NCI-H748 (cell line): Measurements from ENCODE around the gene FBN3.
"Not testable (repeated sequence)": the region's sequence is repeated elsewhere in the genome, so short reads cannot be mapped to it uniquely, and the experiment has no call there.

Experiments used
- DNase-seq: peaks from one replicate; lab custom pipeline; 2025; ENCODE audit not compliant: unreplicated experiment; lab: John Stamatoyannopoulos, UW

Gene FBN3

DNA sequence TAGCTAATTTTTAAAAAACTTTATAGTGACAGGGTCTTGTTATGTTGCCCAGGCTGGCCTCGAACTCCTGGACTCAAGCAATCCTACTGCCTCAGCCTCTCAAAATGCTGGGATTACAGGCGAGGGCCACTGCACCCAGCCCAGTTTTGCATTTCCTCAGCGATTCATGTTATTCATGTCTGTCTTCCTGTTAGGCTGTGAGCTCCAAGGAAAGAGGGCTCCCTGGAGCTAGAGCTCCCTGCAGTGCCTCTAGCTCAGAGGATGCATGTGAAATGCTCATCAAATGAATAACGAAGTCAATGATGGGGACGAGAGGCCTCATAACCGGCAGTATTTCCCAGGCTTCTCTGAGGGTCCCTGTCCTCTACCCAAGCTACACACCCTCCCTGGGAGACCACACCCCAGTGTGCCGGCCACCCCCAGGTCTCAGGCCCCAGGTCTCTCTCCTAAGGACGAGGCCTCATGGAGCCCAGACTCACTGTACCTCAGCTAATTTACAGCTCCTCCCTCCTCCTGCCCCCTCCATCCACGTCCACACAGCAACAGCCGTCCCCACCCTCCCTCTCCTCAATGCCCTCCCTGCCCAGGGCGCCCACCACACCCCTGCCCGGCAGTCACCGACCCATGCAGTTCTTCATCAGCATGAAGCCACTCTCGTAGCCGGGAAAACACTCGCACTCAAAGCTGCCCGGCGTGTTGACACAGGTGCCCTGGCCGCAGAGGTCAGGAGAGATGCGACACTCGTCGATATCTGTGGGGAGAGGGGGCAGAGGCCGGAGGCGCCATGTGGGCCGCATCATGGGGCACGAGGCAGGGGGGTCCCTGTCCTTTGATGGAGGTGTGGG lies 28.5 kb downstream of the FBN3 start:
- peak; percentile 9 for DNase-seq

DNA sequence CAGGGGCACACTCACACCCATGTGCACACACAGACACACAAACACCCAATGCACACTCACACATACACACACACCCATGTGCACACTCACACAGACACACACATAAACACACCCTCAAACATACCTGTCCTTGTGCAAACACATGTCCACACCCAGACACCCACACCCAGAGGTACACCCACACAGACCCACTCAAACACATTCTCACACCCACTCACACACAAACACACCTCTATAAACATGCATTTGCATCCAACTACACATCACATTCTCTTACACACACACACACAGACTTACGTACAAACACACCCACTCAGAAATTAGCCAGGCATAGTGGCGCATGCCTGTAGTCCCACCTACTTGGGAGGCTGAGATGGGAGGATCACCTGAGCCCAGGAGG lies 31.4 kb downstream of the FBN3 start:
- no peak for DNase-seq

DNA sequence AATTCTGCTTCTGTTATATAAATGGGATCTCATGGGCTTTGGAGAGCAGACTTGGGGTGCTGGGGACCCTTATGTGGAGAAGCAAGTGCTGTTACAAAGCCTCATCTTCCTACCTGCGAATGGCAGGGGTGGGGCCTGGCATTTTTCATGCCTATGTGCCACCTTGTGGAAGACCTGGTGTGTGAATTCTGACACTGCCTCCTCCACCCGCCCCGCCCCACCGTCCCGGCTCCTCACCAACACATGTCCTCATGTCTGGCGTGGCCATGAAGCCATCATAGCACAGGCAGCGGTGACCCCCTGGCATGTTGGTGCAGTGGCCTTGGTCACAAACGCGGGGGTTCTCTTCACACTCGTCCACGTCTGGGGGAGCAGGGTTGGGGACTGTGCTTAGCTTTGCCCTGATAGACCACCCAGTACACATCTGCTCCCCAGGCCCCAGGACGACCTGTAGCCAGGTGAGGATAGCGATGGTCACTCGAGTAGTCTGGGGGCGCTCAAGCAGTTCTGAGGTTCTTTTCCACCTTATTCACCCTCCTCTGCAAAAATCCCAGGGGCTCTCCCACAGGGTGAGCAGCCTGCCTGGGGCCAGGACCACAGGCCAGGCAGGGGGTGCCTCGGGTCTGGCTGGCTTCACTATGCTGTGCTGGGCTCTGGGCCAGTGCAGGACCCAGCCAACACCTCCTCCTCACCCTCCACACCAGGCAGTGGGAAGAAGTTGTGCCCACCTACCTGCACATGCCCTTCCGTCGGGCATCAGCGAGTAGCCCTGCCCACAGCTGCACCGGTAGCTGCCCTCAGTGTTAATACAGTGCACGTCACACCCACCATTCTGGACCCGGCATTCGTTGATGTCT lies 32.7 kb downstream of the FBN3 start:
- no peak for DNase-seq

DNA sequence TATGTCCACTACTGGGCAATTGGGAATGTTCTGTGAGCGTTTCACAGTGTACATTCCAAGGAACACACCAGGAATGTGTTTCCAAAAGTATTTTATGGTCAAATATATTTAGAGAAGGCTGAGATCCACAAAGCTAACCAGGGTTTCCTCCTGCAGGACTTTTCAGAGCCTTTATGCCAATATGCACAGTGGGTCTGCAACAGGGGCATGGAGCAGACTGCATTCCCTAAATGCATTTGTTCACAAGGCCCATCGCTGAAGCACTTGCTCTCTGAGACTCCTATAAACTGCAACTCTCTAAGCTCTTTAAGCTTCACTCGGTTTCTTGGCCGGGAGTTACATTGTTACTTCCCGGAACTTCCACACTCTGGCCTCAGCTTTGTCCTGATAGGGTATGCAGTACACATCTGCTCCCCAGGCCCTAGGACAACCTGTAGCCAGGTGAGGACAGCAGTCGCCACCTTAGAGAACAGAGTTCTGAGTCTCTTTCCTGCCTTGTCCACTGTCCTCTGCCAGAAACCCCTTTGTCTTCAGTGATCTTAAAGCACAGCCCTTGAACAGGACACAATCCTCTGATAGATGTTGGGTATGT lies 33.5 kb downstream of the FBN3 start:
- DNase-seq: no peak

DNA sequence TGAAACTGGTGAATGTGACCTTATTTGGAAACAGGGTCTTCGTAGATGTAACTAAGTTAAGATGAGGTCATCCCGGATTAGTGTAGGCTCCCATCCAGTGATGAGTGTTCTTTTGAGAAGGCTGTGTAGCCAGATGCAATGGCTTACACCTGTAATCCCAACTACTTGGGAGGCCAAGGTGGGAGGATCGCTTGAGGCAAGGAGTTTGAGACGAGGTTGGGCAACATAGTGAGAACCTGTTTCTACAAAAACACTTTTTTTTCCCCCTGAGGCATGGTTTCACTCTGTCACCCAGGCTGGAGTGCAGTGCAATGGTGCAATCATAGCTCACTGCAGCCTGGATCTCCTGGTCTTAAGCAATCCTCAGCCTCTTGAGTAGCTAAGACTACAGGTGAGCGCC lies 36.4 kb downstream of the FBN3 start:
- no peak for DNase-seq

DNA sequence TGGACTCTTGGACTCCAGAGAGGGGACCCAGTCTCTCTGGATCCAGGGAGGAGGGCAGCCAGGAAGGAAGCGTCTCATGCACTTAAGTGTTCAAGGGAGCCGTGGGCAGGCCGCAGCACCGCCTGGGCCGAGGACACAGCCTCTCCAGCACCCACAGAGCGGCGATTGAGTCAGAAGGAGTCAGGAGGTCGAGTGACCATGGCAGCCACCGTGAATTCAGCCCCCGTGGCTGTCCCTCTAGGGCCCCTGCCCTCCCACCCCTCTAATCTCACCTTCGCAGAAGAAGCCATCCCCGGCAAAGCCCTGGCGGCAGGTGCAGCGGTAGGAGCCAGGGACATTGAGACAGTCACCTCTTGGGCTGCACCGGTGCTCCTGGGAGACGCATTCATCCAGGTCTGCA lies 38.0 kb downstream of the FBN3 start:
- no peak for DNase-seq

DNA sequence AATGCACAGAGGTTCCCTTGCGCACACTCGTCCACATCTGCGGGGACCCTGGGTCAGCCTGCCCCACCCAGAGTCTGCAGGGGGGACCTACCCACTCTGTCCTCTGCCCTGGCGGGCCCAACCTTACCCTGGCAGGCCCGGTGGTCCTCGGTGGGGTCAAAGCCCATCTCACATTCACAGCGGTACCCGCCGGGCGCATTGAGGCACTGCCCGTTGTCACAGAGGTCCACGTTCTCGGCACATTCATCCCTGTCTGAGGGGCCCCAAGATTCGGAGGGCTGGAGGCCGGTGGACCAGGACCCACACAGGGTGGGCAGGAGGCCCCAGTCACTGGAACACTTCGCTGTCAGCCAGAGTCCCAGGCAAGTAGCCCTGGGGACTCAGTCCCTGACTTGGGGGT lies 38.5 kb downstream of the FBN3 start:
- no peak for DNase-seq

DNA sequence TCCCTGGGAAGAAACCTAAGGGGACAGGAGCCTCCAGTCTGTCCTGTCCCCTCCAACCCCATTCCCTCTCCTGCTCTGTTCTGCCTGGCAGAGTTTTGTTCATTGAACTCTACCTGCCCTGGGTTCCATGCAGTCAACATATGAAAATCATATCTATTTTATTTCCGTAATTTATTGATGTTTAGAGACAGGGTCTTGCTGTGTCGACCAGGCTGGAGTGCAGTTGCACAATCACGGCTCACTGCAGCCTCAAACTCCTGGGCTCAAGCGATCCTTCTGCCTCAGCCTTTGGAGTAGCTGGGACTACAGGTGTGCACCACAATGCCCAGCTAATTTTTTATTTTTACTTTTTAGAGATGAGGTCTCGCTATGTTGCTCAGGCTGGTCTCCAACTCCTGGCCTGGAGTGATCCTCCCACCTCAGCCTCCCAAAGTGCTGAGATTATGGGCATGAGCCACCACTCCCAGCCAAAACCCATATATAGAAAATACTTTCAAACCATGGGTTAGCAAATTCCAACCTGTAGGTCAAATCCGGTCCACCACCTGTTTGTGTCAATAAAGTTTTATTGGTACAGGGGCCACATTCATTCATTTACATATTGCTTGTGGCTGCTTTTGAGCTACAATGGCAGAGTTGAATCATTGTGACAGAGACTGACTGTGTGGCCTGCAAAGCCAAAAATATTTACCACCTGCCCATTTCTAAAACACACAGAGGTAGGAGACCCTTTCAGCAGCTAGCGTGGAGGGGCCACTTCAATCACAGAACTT lies 39.3 kb downstream of the FBN3 start:
- DNase-seq: no peak

DNA sequence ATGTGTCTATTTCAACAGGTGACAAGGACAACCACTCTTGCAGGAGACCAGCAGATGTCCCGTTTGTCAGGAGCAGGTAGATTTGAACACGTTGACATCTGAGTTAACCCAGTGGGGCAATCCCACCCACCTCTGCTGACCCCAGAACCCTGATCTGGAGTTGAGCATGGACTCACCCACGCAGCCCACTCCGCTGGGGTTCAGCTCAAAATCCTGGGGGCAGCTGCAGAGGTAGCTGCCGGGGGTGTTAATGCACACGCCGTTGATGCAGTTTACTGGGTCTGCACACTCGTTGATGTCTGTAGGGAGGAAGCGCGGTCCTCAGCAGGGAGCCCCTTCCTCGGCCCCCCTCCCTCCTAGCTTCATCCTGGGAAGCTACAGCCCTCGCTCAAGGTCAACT lies 39.9 kb downstream of the FBN3 start:
- no peak for DNase-seq

DNA sequence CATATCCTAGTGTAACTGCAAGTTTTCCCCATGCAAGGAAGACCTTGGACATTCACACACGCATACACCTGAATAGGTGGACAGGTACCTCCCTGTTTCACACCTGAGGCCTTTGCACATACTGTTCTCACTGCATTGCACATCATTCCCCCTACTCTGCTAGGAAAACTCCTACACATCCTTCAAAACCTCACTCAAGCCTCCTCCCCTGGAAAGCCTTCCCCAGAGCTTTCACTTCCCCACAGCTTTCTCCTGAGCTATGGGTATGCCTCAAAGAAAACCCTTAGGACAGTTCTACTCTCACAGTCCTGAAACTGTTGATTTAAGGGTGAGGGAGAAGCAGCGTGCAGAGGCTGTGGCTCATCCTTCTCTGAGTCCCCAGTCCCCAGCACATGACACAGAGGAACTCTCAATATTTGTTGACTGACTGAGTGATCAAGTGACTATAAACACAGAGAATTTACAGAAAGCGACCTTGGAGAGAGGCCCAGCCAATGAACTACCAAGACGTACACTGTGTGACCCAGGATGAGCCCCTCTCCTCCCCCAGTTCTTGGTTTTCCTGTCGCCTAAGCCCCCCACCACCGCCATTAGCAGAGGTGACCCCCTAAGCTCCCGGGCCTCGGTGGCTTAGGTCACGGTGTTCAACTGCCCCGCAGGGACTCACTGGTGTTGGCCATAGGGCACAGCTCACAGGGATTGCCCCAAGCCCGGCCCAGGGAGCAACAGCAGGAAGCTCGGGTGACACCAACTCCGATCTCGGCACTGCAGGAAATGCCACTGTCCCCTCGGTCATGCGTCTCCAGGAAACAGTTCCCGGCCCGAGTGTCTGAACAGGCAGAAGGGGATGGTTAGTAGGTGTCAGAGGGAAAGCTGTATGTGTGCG lies 40.6 kb downstream of the FBN3 start:
- DNase-seq: no peak

DNA sequence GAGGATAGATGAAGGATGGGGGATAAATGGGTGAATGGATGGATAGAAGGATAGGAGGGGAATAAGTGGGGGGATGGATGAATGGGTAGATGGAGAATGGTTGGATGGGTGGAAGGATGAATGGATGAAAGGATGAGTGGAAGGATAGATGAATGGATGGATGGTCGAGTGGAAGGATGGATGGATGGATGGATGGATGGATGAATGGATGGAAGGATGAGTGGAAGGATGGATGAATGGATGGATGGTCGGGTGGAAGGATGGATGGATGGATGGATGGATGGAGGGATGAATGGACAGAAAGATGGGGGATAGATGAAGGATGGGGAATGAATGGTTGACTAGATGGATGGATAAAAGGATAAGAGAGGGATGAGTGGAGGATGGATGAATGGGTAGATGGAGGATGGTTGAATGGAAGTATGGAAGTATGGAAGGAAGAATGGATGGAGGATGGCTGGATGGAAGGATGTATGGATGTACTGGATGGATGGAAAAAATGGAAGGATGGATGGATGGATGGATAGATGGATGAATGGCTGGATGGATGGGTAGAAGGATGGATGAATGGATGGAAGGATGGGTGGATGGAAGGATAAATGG lies 42.0 kb downstream of the FBN3 start:
- DNase-seq: no peak

DNA sequence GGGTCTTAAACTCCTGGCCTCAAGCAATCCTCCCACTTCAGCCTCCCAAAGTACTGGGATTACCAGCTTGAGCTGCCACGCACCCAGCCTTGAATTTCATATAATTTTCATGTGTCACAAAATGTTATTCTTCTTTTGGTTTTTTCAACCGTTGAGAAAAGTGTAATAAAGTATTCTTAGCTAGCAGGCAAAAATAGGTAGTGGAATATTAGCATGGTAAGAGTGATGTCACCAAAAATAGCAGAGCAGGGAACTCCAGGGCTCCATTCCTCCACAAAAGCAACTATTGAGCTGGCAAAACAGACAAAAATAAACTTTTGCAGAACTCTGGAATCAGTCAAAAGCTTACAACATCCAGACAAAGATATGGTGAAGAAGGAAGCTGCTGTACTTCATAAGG lies 43.9 kb downstream of the FBN3 start:
- DNase-seq: no peak

DNA sequence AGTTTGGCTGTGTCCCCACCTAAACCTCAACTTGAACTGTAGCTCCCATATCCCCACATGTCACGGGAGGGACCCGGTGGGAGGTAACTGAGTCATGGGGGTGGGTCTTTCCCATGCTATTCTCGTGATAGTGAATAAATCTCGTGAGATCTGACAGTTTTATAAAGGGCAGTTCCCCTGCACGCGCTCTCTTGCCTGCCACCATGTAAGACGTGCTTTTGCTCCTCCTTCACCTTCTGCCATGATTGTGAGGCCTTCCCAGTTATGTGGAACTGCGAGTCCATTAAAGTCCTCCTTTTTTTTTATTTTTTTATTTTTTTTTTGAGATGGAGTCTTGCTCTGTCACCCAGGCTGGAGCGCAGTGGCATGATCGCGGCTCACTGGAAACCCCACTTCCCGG lies 47.5 kb downstream of the FBN3 start:
- not testable (repeated sequence) for DNase-seq

DNA sequence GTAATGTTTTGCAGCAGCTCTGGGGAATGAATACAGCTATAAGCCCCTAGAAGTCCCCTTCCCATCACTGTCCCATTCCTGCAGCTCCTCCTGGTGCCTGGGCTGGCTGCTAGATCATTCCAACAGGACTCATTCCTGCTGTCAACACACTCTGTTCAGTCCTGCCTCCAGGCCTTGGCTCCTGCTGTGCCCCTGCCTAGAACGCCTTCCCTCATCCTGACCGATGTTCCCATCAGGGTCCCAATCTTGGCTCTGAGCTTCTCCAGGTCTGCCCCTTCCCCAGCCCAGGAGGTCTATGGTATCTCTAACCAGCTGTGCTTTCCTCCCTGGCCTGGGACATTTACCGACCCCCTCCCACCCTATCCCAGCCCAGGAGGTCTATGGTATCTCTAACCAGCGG lies 48.1 kb downstream of the FBN3 start:
- DNase-seq: no peak

DNA sequence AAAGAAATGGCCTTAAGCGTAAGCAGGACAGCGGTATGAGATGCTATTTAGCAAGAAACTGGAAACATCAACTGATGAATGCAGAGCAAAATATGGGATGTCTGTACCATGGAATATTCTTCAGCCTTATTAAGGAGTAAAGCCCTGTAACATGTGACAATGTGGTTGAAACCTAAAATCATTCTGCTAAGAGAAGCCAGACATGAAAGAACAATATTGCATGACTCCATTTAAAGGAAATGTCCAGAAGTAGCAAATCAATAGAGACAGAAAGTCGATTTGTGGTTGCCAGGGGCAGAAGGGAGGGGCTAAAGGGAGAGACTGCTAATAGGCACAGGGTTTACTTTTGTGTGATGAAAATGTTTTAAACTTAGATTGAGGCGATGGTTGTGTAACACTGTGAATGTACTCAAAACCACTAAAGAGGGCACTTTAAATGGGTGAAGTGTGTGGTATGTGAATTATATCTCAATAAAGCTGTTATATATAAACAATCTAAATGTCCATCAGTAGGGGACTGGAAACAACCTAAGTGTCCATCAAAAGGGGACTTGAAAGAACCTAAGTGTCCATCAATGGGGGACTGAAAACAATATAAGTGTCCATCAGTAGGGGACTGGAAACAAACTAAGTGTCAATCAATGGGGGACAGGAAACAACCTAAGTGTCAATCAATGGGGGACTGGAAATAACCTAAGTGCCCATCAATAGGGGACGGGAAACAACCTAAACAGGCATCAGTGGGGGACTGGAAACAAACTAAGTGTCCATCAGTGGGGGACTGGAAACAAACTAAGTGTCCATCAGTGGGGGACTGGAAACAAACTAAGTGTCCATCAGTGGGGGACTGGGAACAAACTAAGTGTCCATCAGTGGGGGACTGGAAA lies 51.5 kb downstream of the FBN3 start:
- no peak for DNase-seq

DNA sequence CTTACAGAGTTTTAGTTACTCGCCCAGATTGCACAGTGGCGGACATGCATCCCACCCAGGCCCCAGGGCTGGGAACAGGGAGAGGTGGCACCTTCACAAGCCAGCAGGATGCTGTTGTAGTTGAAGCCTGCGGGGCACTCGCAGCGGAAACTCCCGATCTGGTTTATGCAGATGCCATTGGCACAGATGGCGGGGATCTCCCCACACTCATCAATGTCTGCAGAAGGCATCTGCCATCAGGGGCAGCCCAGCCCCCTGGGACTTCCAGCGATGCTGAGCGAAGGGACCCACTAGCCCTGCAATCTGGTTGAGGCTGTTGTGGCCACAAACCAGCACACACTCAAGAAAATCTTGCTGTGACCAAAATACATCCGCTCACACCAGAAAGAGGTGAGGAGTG lies 52.2 kb downstream of the FBN3 start:
- no peak for DNase-seq

DNA sequence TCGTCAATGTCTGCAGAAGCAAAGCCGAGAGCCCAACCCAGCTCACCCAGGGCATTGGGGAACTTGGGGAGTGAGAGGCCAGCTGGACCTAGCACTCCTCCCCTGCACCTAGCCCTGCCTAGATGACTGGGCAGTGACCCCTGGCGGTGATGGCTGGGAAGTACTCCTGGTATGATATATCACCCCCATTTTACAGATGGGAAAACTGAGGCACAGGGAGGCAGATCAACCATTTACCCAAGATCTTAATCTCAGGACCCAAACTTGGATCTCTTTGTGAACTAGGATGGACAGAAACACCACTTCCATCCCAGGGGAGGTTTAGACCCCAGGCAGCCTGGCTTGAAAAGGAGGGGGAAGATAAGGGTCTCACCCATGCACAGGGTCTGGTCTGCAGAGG lies 53.3 kb downstream of the FBN3 start:
- DNase-seq: no peak

DNA sequence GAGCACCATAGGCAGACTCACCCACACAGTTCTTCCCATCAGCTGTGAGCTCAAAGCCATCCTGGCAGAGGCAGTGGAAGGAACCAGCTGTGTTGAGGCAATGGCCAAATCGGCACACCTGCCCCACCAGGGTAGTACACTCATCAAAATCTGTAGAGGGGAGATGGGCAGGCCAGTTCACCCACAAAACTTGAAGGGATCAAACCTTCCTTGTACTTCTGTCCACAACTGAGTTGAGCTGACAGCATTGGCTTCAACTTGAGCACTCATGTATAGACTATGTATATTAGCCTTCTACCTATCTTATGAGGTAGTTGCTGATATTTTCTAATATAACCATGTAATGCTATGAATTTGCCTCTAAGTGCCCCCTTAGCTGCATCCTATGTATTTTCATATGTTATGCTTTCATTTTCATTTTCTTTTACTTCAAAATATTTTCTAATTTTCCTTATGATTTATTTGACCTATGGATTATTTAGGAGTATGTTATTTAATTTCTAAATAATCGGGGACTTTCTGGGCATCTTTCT lies 54.0 kb downstream of the FBN3 start:
- no peak for DNase-seq

DNA sequence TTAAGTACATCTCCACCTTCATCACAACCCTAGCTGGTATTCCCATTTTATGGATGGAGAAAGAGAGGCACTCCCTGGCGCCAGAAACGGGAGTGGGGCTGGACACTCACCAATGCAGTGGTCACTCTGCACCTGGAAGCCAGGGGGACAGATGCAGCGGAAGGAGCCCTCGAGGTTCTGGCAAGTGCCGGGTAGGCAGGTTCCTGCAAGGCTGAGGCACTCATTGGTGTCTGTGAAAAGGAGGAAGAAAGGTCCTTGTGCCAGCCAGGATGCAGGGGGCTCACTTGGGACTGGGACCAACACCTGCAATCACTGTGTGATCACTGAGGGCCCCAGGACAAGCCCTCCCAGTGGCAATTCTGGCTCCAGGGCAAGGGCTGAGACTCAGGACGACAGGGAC lies 55.1 kb downstream of the FBN3 start:
- no peak for DNase-seq
